Adrenal gland (tissue), 12 donors: Measurements from ENCODE around the gene TNFAIP1. TPM values are rescaled to one million over a fixed set of nuclear protein-coding genes. Genes with fewer than 3 reads are reported as not detected.
A peak's percentile ranks its signal among the peaks of the same experiment; 100 is the strongest.

Source experiments
- DNase-seq, 7 donors: peaks; one replicate each; pipeline ENCODE4 v3.0.0-alpha.2; 2019 to 2020
- H3K27ac ChIP-seq, 5 donors: fragments of 200-600 bp; sonication (generic) in 4 of 5; 1 replicate in 3 of 5; 2 replicates in 2 of 5; pipeline versions ENCODE4 v1.5.1 to v1.8.0; 2016 to 2020; ENCODE audit warnings: mild to moderate bottlenecking in 1 of 5
- H3K27me3 ChIP-seq: fragments of 200-600 bp; 2 replicates; pipeline ENCODE4 v1.8.0; 2021
- H3K36me3 ChIP-seq, 2 donors: fragments of 200-600 bp; replicated peaks in 1 of 2; 1 replicate in 1 of 2; 2 replicates in 1 of 2; pipeline versions ENCODE4 v1.5.1 to v1.8.0; 2018 to 2022
- H3K4me1 ChIP-seq, 2 donors: fragments of 200-600 bp; replicated peaks in 1 of 2; 1 replicate in 1 of 2; 2 replicates in 1 of 2; pipeline versions ENCODE4 v1.5.1 to v1.8.0; 2018 to 2021
- H3K4me3 ChIP-seq, 4 donors: fragments of 200-600 bp; sonication (generic) in 3 of 4; one replicate each; pipeline ENCODE4 v1.5.1; 2016 to 2018
- H3K9me3 ChIP-seq, 3 donors: fragments of 200-600 bp; sonication (generic) in 1 of 3; replicated peaks in 1 of 3; 1 replicate in 2 of 3; 2 replicates in 1 of 3; pipeline versions ENCODE4 v1.5.1 to v1.8.0; 2016 to 2021
- CTCF ChIP-seq, 6 experiments: fragments of 450-650 bp in 4 of 6; fragments of 200-600 bp in 2 of 6; sonication (generic) in 1 of 6; IDR thresholded peaks; 1 replicate in 5 of 6; 2 replicates in 1 of 6; pipeline versions ENCODE4 v1.5.1 to v1.8.0; 2016 to 2021; ENCODE audit warnings: antibody characterized with exemption in 6 of 6, mild to moderate bottlenecking in 2 of 6, moderate library complexity in 1 of 6
- POLR2A ChIP-seq, 2 donors: fragments of 450-650 bp; IDR thresholded peaks; one replicate each; pipeline ENCODE4 v1.6.1; 2017; ENCODE audit warnings: antibody characterized with exemption in 2 of 2, mild to moderate bottlenecking in 2 of 2, moderate library complexity in 1 of 2
- WGBS, 4 donors: extraction: QIAGEN DNeasy Blood & Tissue Kit in 2 of 4; methylation state at CpG; one replicate each; pipeline versions ENCODE4 v1.1.5 to v1.1.7; 2013 to 2017; 5-methylcytosine and 5-hydroxymethylcytosine counted together
- intact Hi-C, 2 donors: fragments of 100-400 bp; cut with DNase I; formaldehyde crosslinking; loops; one replicate each; pipeline versions ENCODE4 v1.14.1 to v1.15.0; 2022 to 2023
- polyA plus RNA-seq, 3 donors: library from polyadenylated mRNA; stranded (reverse); fragments of 200-250 nt in 2 of 3; fragments of 350-450 nt in 1 of 3; fragmentation: Illumina TruSeq in 1 of 3; extraction: RNeasy Lipid Tissue Mini Kit (QIAGEN cat#74804) in 1 of 3; gene quantifications; one replicate each; pipeline ENCODE4 v1.2.3, GENCODE V29; 2013 to 2014
- total RNA-seq, 9 donors: library from RNA; depleted of rRNA in 4 of 9; stranded (reverse); fragments of >200 nt in 4 of 9; fragments of 120-200 nt in 1 of 9; fragmentation: NEBNext Ultra II Directional in 1 of 9; extraction: Animal tissue kit (Norgen Biotek cat#: 25700) in 1 of 9; gene quantifications; one replicate each; pipeline versions ENCODE4 v1.1.0 to v1.2.4, GENCODE V29; 2013 to 2023
- donor health status: healthy with polysubstance abuse.
- donor health status: Bipolar disorder and iron deficiency.
- donor health status: DM: yes; HTN: yes; CAD: no.
- donor health status: DM: no; HTN: no; CAD: no.
- donor health status: DM: no; HTN: no; CAD: no.
- donor health status: DM: yes; HTN: yes; CAD: no.

The TNFAIP1 gene
- total and polyA plus RNA-seq, 12 donors: 17.2 to 70.6 (median 37.6) TPM

GRCh38 chr17:28328325-28328724 lies 7.2 kb upstream of the TNFAIP1 start:
- H3K27me3 ChIP-seq: no peaks in the 10 kb centered on the region
- intact Hi-C loops: no loop called here
- H3K36me3 ChIP-seq: peaks cover 0 to 43% of the 10 kb centered on the region in 2 donors
- peak in 2 of 7 donors; percentile 4 to 10 for DNase-seq
- TF ChIP-seq POLR2A (IDR thresholded peaks at IDR 0.05) (no peak), CTCF (IDR thresholded peaks at IDR 0.05) (no peak)
- H3K9me3 ChIP-seq: no peaks in the 10 kb centered on the region
- 68 to 87% (median 75%) methylated on average over 4 of the region's 4 CpGs for WGBS, 4 donors
- H3K4me3 ChIP-seq: no peak overlapping the region
- H3K27ac ChIP-seq: no peak overlapping the region
- peaks cover 0 to 10% of the 10 kb centered on the region in 2 donors for H3K4me1 ChIP-seq

- peaks cover 0 to 20% of the 10 kb centered on the region in 2 donors for H3K4me1 ChIP-seq
- intact Hi-C loops: no loop called here
- H3K9me3 ChIP-seq: no peaks in the 10 kb centered on the region
- no peak for TF ChIP-seq POLR2A (IDR thresholded peaks at IDR 0.05)
- no peak for TF ChIP-seq CTCF (IDR thresholded peaks at IDR 0.05)
- WGBS, 4 donors: 91 to 100% (median 95%) methylated on average over 4 to 5 of the region's 5 CpGs
- H3K27me3 ChIP-seq: no peaks in the 10 kb centered on the region
- H3K4me3 ChIP-seq: no peak overlapping the region
- DNase-seq: peak in 3 of 7 donors; percentile 12 to 45 (median 16)
- H3K36me3 ChIP-seq: peaks cover 0 to 43% of the 10 kb centered on the region in 2 donors
- no peak overlapping the region for H3K27ac ChIP-seq
Observed at GRCh38 chr17:28330671-28331070, 4.9 kb upstream of the TNFAIP1 start.

- intact Hi-C loops: no loop called here
- peak in 2 of 7 donors; percentile 17 to 45 for DNase-seq
- no peaks in the 10 kb centered on the region for H3K27me3 ChIP-seq
- peaks cover 8 to 23% of the 10 kb centered on the region in 2 donors for H3K4me1 ChIP-seq
- WGBS, 4 donors: 90 to 95% (median 93%) methylated on average over 6 of the region's 6 CpGs
- peaks cover 0 to 43% of the 10 kb centered on the region in 2 donors for H3K36me3 ChIP-seq
- H3K4me3 ChIP-seq: no peak overlapping the region
- no peak overlapping the region for H3K27ac ChIP-seq
- TF ChIP-seq CTCF (IDR thresholded peaks at IDR 0.05): no peak
- no peak for TF ChIP-seq POLR2A (IDR thresholded peaks at IDR 0.05)
- H3K9me3 ChIP-seq: no peaks in the 10 kb centered on the region
Observed at GRCh38 chr17:28331891-28332420, 3.6 kb upstream of the TNFAIP1 start.

GRCh38 chr17:28333083-28333746 lies 2.3 kb upstream of the TNFAIP1 start:
- Histone ChIP-seq H3K27ac (no peak overlapping the region), H3K27me3 (no peaks in the 10 kb centered on the region), H3K4me3 (no peak overlapping the region), H3K4me1 (peaks cover 16 to 35% of the 10 kb centered on the region in 2 donors), H3K36me3 (peaks cover 0 to 30% of the 10 kb centered on the region in 2 donors), H3K9me3 (no peaks in the 10 kb centered on the region)
- intact Hi-C loops: no loop called here
- DNase-seq: peak in 3 of 7 donors; percentile 6 to 31 (median 8)
- TF ChIP-seq POLR2A (IDR thresholded peaks at IDR 0.05): no peak
- TF ChIP-seq CTCF (IDR thresholded peaks at IDR 0.05): no peak
- WGBS, 4 donors: 58 to 80% (median 70%) methylated on average over 1 of the region's 1 CpG
